Heart left ventricle (tissue), 16 donors: Measurements from ENCODE around the gene ADIG. TPM values are rescaled to one million over a fixed set of nuclear protein-coding genes. Genes with fewer than 3 reads are reported as not detected.

Experiments used
- ATAC-seq, 4 donors: fragments of 200-7000 bp; cut with Tn5 transposase; one replicate each; pipeline ENCODE4 v1.9.1; 2020 to 2022; ENCODE audit warnings: moderate library complexity in 4 of 4, mild to moderate bottlenecking in 3 of 4, moderate number of reproducible peaks in 1 of 4
- DNase-seq, 5 donors: peaks; one replicate each; pipeline ENCODE4 v3.0.0-alpha.2; 2020
- H3K27ac ChIP-seq, 12 donors: fragments of 200-600 bp; sonication (generic) in 4 of 12; one replicate each; pipeline versions ENCODE4 v1.5.0 to v1.8.0; 2016 to 2022; ENCODE audit warnings: mild to moderate bottlenecking in 2 of 12
- H3K27me3 ChIP-seq, 9 donors: fragments of 200-600 bp; sonication (generic) in 2 of 9; one replicate each; pipeline versions ENCODE4 v1.5.1 to v1.8.0; 2016 to 2022; ENCODE audit warnings: mild to moderate bottlenecking in 3 of 9
- H3K36me3 ChIP-seq, 9 donors: fragments of 200-600 bp; sonication (generic) in 2 of 9; one replicate each; pipeline versions ENCODE4 v1.5.0 to v1.8.0; 2018 to 2022; ENCODE audit warnings: mild to moderate bottlenecking in 2 of 9
- H3K4me1 ChIP-seq, 12 donors: fragments of 200-600 bp; sonication (generic) in 4 of 12; one replicate each; pipeline versions ENCODE4 v1.5.0 to v1.8.0; 2016 to 2022; ENCODE audit warnings: mild to moderate bottlenecking in 3 of 12
- H3K4me3 ChIP-seq, 12 donors: fragments of 200-600 bp; sonication (generic) in 4 of 12; one replicate each; pipeline versions ENCODE4 v1.5.0 to v1.8.0; 2017 to 2022; ENCODE audit warnings: mild to moderate bottlenecking in 9 of 12, moderate library complexity in 4 of 12
- H3K9me3 ChIP-seq, 12 donors: fragments of 200-600 bp; sonication (generic) in 4 of 12; one replicate each; pipeline versions ENCODE4 v1.5.0 to v1.8.0; 2016 to 2022; ENCODE audit warnings: mild to moderate bottlenecking in 1 of 12
- CTCF ChIP-seq, 12 donors: fragments of 200-600 bp; sonication (generic) in 4 of 12; IDR thresholded peaks; one replicate each; pipeline versions ENCODE4 v1.5.0 to v1.8.0; 2018 to 2022; ENCODE audit warnings: antibody characterized with exemption in 12 of 12, mild to moderate bottlenecking in 5 of 12
- POLR2A ChIP-seq, 2 donors: fragments of 450-650 bp; IDR thresholded peaks; one replicate each; pipeline ENCODE4 v1.6.1; 2017; ENCODE audit warnings: antibody characterized with exemption in 2 of 2, mild to moderate bottlenecking in 2 of 2, moderate library complexity in 2 of 2
- WGBS, 4 donors: extraction: QIAGEN DNeasy Blood & Tissue Kit in 2 of 4; methylation state at CpG; one replicate each; pipeline versions ENCODE4 v1.1.5 to v1.1.7; 2013 to 2018; 5-methylcytosine and 5-hydroxymethylcytosine counted together
- intact Hi-C, 10 donors: fragments of 100-400 bp; cut with DNase I; formaldehyde crosslinking; loops; one replicate each; pipeline versions ENCODE4 v1.11.1 to v1.14.2; 2022
- polyA plus RNA-seq, 2 donors: library from polyadenylated mRNA; stranded (reverse); fragments of 200-250 nt; gene quantifications; one replicate each; pipeline ENCODE4 v1.2.3, GENCODE V29; 2013
- total RNA-seq, 9 donors: library from RNA; depleted of rRNA in 2 of 9; stranded (reverse); fragments of >200 nt in 2 of 9; fragmentation: NEBNext Ultra II Directional in 3 of 9; extraction: Animal tissue kit (Norgen Biotek cat#: 25700) in 3 of 9; gene quantifications; one replicate each; pipeline versions ENCODE4 v1.1.0 to v1.2.4, GENCODE V29; 2016 to 2023
- donor health status: ischemic (EF 13 %, LVEDD 7.1; RV severe dilation, severe dysfunction).
- donor health status: healthy with polysubstance abuse.
- donor health status: DM: no; HTN: yes; CAD: no.
- donor health status: DM: no; HTN: no; CAD: no.
- donor health status: ischemic (EF 25% LVEDD 6.9; RV normal size, moderate dysfunction).
- donor health status: ischemic (EF 25% LVEDD 5.7; RV mildly dilated, moderate dysfunction).
- donor health status: healthy.
- donor health status: DM: yes; HTN: yes; CAD: no.
- donor health status: ischemic (EF 35%, LVEDD 5.7; RV mildly dilated, moderate dysfunction).
- donor health status: nonischemic (EF 11% LVEDD 7.7; RV severe dilation, severe dysfunction).
- donor health status: DM: yes; HTN: yes; CAD: no.
- donor health status: PGD.
- donor health status: ischemic (EF 29% LVEDD 5.4; RV normal size, mild dysfunction).
- donor health status: nonischemic (EF 23%, LVEDD 6.1; RV moderate dilation, normal function).

ADIG gene
- total and polyA plus RNA-seq, 11 donors = not detected

GRCh38 chr20:38629979-38630378, 49.0 kb downstream of the ADIG start:
- WGBS, 4 donors = 76 to 91% (median 83%) methylated on average over 1 of the region's 1 CpG

GRCh38 chr20:38630727-38631126, 49.7 kb downstream of the ADIG start:
- WGBS, 4 donors = 77 to 80% (median 78%) methylated on average over 6 of the region's 6 CpGs
- TF ChIP-seq CTCF (IDR thresholded peaks at IDR 0.05) (no peak), POLR2A (IDR thresholded peaks at IDR 0.05) (no peak)
- H3K4me3 ChIP-seq = no peak overlapping the region
- H3K4me1 ChIP-seq = peaks cover 0 to 3% (median 0%) of the 10 kb centered on the region in 12 donors
- ATAC-seq = no peak
- H3K9me3 ChIP-seq = no peaks in the 10 kb centered on the region
- no peak overlapping the region for H3K27ac ChIP-seq
- intact Hi-C loops = no loop called here
- DNase-seq = no peak
- no peaks in the 10 kb centered on the region for H3K36me3 ChIP-seq
- H3K27me3 ChIP-seq = peaks cover 0 to 16% (median 0%) of the 10 kb centered on the region in 9 donors

More at GRCh38 chr20:38629979-38630378, 49.0 kb downstream of the ADIG start:
- ATAC-seq (no peak), DNase-seq (no peak)
- intact Hi-C loops = no loop called here
- H3K27me3 ChIP-seq = peaks cover 0 to 13% (median 0%) of the 10 kb centered on the region in 9 donors
- H3K4me1 ChIP-seq = peaks cover 0 to 3% (median 0%) of the 10 kb centered on the region in 12 donors
- no peaks in the 10 kb centered on the region for H3K9me3 ChIP-seq
- H3K27ac ChIP-seq = no peak overlapping the region
- TF ChIP-seq CTCF (IDR thresholded peaks at IDR 0.05) (no peak), POLR2A (IDR thresholded peaks at IDR 0.05) (no peak)
- H3K36me3 ChIP-seq = no peaks in the 10 kb centered on the region
- no peak overlapping the region for H3K4me3 ChIP-seq

- ATAC-seq (no peak), DNase-seq (no peak)
- Histone ChIP-seq H3K9me3 (no peaks in the 10 kb centered on the region), H3K4me1 (peaks cover 0 to 3% (median 0%) of the 10 kb centered on the region in 12 donors), H3K4me3 (no peak overlapping the region), H3K27ac (no peak overlapping the region), H3K27me3 (peaks cover 0 to 16% (median 0%) of the 10 kb centered on the region in 9 donors), H3K36me3 (no peaks in the 10 kb centered on the region)
- intact Hi-C loops = no loop called here
- WGBS, 4 donors = 48 to 52% (median 49%) methylated on average over 5 of the region's 5 CpGs
- TF ChIP-seq POLR2A (IDR thresholded peaks at IDR 0.05) = no peak
- TF ChIP-seq CTCF (IDR thresholded peaks at IDR 0.05) = no peak
Observed at GRCh38 chr20:38631155-38632022, 50.4 kb downstream of the ADIG start.

GRCh38 chr20:38633577-38634093, 52.6 kb downstream of the ADIG start:
- Histone ChIP-seq H3K27me3 (peaks cover 0 to 18% (median 0%) of the 10 kb centered on the region in 9 donors), H3K27ac (no peak overlapping the region), H3K4me3 (no peak overlapping the region), H3K4me1 (peaks cover 0 to 3% (median 0%) of the 10 kb centered on the region in 12 donors), H3K36me3 (no peaks in the 10 kb centered on the region), H3K9me3 (no peaks in the 10 kb centered on the region)
- 37 to 42% (median 40%) methylated on average over 13 of the region's 13 CpGs for WGBS, 4 donors
- peak in 4 of 5 donors; percentile 15 to 40 (median 31) for DNase-seq
- intact Hi-C loops = no loop called here
- TF ChIP-seq CTCF (IDR thresholded peaks at IDR 0.05) (peak; percentile 73 to 90 (median 80)), POLR2A (IDR thresholded peaks at IDR 0.05) (no peak)
- peak; percentile 32 to 84 (median 65) for ATAC-seq
